Vagina (tissue), 2 donors: ENCODE data around the gene FBXO34.

Source experiments
- POLR2AphosphoS5 ChIP-seq, 2 donors: sonication (generic); formaldehyde crosslinking; IDR thresholded peaks; one replicate each; pipeline ENCODE4 v1.9.0; 2017; ENCODE audit warnings: antibody characterized with exemption in 2 of 2, mild to moderate bottlenecking in 2 of 2, low read depth in 1 of 2; ENCODE audit not compliant: insufficient read depth in 1 of 2
- TF ChIP-seq, protein P1 (sequence below), 3 experiments: fragments of 450-650 bp in 2 of 3; fragments of 200-600 bp in 1 of 3; sonication (generic) in 1 of 3; IDR thresholded peaks; one replicate each; pipeline ENCODE4 v1.5.1; 2017 to 2019; ENCODE audit warnings: antibody characterized with exemption in 3 of 3, mild to moderate bottlenecking in 2 of 3, moderate library complexity in 2 of 3

DNA sequence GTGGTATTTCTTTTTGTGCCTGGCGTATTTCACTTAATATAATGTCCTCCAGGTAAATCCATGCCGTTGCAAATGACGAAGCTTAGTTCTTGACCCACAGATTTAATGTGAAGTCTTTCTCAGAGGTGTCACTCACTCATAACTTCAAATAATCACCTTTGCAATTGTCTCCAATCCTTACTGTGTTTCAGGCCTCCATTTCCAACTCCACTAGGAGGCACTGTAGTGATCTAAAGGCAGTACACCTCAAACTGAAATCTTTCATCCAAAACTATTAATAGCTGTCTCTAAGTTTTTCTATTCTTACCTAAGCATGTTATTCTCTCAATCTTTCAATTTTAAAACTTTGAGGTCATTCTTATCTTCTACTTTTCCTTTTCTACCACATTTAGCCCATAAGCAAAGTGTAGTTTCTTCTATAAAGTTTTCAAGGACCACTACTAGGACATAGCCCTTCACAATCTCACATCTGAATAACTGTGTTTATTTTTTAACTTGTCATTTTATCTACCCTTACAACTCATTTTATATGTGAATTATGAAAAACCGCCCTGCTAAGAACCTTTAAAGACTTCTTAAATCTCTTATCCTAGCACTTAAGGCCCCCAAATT, 25.5 kb upstream of the FBXO34 start:
- TF ChIP-seq, protein P1, sequence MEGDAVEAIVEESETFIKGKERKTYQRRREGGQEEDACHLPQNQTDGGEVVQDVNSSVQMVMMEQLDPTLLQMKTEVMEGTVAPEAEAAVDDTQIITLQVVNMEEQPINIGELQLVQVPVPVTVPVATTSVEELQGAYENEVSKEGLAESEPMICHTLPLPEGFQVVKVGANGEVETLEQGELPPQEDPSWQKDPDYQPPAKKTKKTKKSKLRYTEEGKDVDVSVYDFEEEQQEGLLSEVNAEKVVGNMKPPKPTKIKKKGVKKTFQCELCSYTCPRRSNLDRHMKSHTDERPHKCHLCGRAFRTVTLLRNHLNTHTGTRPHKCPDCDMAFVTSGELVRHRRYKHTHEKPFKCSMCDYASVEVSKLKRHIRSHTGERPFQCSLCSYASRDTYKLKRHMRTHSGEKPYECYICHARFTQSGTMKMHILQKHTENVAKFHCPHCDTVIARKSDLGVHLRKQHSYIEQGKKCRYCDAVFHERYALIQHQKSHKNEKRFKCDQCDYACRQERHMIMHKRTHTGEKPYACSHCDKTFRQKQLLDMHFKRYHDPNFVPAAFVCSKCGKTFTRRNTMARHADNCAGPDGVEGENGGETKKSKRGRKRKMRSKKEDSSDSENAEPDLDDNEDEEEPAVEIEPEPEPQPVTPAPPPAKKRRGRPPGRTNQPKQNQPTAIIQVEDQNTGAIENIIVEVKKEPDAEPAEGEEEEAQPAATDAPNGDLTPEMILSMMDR (IDR thresholded peaks at IDR 0.05): peak in 1 of 3 experiments; percentile 13
- TF ChIP-seq POLR2AphosphoS5 (IDR thresholded peaks at IDR 0.05; ENCODE audit: insufficient read depth in 1 of 2, low read depth in 1 of 2): no peak
